GM18517 (cell line): Measurements from ENCODE around the gene DEFB132.

Source experiments
- ATAC-seq: cut with Tn5 transposase; IDR thresholded peaks from one replicate; pipeline ENCODE4 v1.9.1; 2021; ENCODE audit warnings: mild to moderate bottlenecking, moderate library complexity; ENCODE audit not compliant: unreplicated experiment

Gene DEFB132

GRCh38 chr20:295804-296203, 38.3 kb downstream of the DEFB132 start:
- ATAC-seq = no peak

- peak; percentile 76 for ATAC-seq
Observed at GRCh38 chr20:297098-297924, 39.8 kb downstream of the DEFB132 start, which contains the start of gene ZCCHC3. ZCCHC3 (plus strand) TSS chr20:297570; CDS start chr20:297587, 17 bp downstream.

- peak; percentile 15 for ATAC-seq
Observed at GRCh38 chr20:297925-298775, 40.6 kb downstream of the DEFB132 start.

GRCh38 chr20:298776-299391, 41.4 kb downstream of the DEFB132 start:
- no peak for ATAC-seq

- no peak for ATAC-seq
Observed at GRCh38 chr20:300345-300990, 42.9 kb downstream of the DEFB132 start.

GRCh38 chr20:301886-302848, 44.6 kb downstream of the DEFB132 start:
- no peak for ATAC-seq

GRCh38 chr20:305745-306144, 48.2 kb downstream of the DEFB132 start:
- no peak for ATAC-seq

GRCh38 chr20:308427-309038, 51.0 kb downstream of the DEFB132 start:
- ATAC-seq = no peak

- no peak for ATAC-seq
Observed at GRCh38 chr20:309306-309840, 51.8 kb downstream of the DEFB132 start.

GRCh38 chr20:309841-310644, 52.5 kb downstream of the DEFB132 start:
- ATAC-seq = peak; percentile 95

GRCh38 chr20:310645-311044, 53.1 kb downstream of the DEFB132 start:
- ATAC-seq = no peak
